NCI-H146 treated with DMSO at 0.1 percent for 48 hours (cell line): ENCODE results near the gene CBR1.

Experiments used
- DNase-seq: peaks from one replicate; lab custom pipeline; 2025; ENCODE audit not compliant: unreplicated experiment; lab: John Stamatoyannopoulos, UW

CBR1 gene

GRCh38 chr21:36069713-36070583 is at the start of gene CBR1:
CBR1 (plus strand) TSS chr21:36070024; CDS start chr21:36070116, 92 bp downstream.
- peak; percentile 65 for DNase-seq

DNA sequence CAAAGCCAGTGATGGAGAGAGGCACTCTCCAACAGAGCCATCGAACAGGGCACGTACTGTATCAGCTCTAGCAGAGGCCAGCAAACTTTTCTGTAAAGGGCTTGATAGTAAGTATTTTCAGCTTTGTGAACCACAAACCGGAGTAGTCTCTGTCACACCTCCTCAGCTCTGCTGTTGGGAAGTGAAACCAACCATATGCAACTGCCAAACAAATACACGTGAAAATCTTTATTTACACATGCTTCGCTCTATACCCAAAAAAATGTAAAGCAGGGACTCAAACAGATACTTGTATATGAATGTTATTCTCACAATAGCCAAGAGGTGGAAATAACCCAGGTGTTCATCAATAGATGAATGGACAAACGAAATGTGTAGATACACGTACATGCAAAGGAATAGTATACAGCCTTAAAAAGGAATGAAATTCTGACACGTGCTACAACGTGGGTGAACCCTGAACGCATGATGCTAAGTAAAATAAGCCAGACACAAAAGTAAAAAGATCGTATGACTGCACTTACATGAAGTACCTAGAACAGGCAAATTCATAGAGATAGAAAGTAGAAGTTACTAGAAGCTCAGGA is 48.5 kb upstream of the CBR1 start:
- DNase-seq, result no peak

DNA sequence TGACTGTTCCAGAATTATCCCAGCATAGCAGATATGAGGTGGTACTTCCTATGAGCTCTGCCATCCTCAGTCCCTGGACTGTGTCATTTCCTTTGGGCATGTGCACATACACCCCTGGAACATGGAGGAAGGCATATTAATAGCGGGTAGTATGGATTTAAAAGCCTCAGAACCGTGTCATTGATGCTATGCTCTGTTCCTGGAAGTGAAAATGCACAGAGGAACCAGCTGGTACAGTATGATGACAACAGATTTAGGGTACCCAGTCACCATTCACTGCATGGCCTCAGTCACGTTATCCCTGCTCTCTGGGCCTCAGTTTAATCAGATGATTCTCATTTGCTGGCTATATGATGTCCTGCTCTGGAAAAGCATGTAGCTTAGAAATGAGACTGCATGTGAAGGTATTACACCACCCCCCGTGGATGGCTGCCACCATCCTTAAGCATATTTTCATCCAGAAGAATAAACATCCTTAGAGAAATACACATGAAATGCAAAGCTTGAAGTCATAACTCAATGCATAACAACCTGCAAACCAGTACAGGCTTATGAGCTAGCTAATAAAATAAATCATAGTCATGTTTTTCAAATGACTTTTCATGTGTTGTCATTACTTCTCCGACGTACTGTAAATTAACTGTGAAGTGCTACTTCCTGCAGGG is 47.3 kb upstream of the CBR1 start:
- no peak for DNase-seq

GRCh38 chr21:36023092-36023480 is 46.7 kb upstream of the CBR1 start:
- no peak for DNase-seq

- no peak for DNase-seq
These were observed 45.0 kb upstream of the CBR1 start for GRCh38 chr21:36024782-36025181.

DNA sequence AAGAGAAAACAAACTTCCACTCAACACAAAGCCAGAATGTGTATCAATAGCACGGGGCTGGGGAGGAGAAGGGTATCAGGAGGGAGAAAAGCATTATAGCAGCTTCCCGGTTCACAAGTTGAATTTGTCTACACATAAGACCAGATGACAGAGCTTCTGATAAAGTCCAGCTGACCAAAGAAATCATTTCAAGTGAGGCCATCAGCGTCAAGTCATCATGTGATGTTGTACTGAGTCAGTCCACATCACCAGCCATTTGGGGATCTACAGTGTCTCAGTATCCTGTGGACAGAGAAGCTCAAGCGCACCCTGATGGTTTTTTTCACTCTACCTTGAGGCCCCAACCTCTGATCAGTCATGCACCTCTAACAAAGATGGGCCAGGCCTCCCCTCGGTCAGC is 42.5 kb upstream of the CBR1 start:
- DNase-seq, result no peak

DNA sequence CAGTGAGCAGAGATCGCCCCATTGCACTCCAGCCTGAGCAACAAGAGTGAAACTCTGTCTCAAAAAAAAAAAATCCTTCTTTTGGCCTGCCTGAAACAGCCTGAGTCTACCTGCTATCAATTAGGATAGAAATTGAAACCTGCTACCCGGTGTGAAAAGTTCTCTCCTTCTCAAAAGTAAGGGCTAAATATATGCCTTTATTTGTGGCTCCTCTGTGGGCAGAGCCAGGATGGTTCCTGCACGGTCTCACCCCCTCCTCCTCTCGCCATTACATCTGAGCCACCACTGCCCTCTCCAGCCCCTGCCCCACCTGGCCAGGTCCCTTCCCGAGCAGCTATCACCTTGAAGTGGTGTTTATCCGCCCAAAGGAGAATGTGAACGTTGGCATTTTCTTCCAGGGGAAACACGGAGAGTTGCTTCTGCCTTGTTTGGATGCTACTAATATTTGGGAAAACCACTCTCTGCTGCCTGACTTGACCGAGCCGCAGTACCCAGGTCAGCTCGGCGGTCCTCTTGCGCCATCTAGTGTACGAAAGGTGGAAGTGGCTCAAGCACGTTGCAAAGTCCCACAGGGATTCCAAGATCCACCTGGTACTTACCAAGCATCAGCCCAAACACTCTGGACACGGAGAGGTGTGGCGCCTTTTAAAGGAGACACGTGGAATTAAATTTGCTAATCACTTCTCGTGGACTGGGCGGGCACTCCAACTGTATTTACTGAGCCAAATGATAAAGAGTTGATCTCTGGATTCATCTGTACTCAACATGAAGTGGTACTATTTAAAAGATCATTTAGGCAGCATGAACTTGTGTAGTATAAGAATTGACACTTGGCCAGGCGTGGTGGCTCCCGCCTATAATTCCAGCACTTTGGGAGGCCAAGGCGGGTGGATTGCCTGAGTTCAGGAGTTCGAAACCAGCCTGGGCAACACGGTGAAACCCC is 41.4 kb upstream of the CBR1 start:
- DNase-seq, result peak; percentile 63

GRCh38 chr21:36029309-36029708 is 40.5 kb upstream of the CBR1 start:
- no peak for DNase-seq

GRCh38 chr21:36030581-36031189 is 39.1 kb upstream of the CBR1 start:
- DNase-seq, result no peak

DNA sequence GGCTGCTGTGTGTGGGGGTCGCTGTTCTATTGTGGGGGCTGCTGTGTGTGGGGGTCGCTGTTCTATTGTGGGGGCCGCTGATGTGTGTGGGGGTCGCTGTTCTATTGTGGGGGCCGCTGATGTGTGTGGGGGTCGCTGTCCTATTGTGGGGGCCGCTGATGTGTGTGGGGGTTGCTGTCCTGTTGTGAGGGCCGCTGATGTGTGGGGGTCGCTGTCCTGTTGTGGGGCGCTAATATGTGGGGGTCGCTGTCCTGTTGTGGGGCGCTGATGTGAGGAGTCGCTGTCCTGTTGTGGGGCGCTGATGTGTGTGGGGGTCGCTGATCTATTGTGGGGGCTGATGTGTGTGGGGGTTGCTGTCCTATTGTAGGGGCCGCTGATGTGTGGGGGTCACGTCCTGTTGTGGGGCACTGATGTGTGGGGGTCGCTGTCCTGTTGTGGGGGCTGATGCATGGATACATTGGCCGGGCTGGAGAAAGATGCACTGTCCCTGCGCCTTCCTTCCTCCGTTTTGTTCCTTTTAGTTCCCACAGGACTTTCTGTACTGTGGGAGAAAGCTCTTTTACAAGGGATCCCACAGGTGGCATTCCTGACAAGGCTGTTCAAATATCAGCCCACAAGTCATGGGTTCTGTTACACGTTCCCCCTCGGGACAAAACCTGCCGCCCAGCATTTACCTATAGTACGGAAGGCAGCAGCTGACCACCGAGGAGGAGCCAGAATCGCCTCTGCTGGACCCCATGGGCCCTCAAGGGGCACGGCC is 37.0 kb upstream of the CBR1 start:
- no peak for DNase-seq

GRCh38 chr21:36034211-36034913 is 35.5 kb upstream of the CBR1 start:
- no peak for DNase-seq

DNA sequence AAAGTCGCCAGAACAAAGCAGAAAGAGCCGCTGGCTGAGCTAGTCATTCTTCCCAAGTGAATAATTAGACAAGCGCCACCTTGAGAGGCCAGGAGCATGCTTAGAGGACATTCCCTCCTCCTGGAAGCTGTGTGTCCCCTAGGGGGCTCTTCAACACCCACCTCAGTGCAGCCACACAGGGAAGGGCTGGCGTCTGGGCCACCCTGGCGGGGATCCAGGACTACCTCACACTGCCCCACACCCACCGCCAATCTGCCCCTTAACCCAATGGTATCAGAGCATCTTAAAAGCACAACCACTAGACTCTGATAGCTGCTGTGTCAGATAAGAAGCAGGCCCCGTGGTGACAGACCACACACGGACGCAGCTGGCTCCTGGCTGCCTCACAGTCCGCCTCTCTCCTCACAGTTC is 34.4 kb upstream of the CBR1 start:
- no peak for DNase-seq

- DNase-seq, result no peak
These were observed 30.9 kb upstream of the CBR1 start for GRCh38 chr21:36038701-36039497.

- no peak for DNase-seq
These were observed 30.0 kb upstream of the CBR1 start for GRCh38 chr21:36039861-36040260.

DNA sequence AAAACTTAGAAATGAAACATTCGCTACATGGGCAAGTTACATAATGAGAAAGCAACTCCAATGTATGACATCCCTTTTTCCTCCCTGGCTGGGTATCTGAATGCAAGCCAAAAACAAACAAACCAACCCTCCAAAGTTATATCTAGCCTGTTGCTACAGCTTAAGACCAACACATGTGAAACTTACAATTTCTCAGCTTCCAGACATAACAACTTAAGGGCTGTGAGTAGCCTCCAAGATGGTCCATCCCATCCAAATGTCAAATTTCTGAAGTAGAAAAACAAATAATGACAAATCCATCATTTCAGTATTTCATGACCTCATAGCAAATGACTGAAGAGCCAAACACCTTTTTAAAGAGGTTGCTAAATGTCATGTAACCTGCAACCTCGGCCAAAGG is 29.4 kb upstream of the CBR1 start:
- DNase-seq, result no peak

GRCh38 chr21:36041910-36042309 is 27.9 kb upstream of the CBR1 start:
- DNase-seq, result no peak

DNA sequence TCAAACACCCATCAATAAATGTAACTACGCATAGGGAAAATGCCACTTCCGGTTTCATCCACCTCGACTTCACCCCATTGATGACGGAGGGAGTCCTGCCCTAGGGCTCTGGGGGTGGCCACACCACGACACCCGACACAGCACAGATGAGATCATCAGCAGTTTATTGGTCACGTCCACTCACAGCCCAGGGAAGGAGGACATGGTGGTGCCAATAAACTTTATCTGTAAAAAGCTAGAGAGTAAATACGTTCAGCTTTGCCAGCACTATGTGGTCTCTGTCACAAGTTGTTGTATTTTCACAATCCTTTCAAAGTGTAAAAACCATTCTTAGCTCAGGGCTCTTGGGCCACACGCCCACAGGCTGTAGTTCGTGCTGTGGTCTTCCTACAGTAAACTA is 25.8 kb upstream of the CBR1 start:
- no peak for DNase-seq

DNA sequence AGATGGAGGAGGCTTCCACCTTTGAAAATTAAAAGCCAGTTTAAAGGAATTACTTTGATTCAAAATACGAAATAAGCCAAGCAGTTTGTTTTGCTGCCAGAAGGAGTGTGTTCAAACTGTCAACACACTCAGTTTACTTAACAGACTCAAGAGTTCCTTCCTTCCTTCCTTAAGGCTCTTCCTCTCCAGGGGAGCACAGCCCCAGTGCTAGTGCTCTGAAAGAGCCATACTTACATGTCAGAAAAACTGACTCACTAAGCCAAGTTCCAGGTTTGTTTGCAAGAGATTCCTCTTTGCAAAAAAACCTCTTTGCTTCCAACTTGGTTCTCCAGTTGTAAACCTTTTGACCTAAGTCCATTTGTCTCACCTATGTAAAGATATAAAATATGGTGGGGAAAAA is 23.8 kb upstream of the CBR1 start:
- DNase-seq, result no peak
